Kidney (tissue), 14 donors: ENCODE results near the gene CYCS. TPM values are rescaled to one million over a fixed set of nuclear protein-coding genes. Genes with fewer than 3 reads are reported as not detected.
"Not testable (repeated sequence)": the region's sequence is repeated elsewhere in the genome, so short reads cannot be mapped to it uniquely, and the experiment has no call there.

ENCODE experiments used
- DNase-seq, 5 donors: peaks; one replicate each; pipeline ENCODE4 v3.0.0-alpha.2; 2013 to 2020
- FAIRE-seq: peaks from 2 replicates; lab custom pipeline; 2012; peaks lifted over from hg19 to GRCh38; lab: Jason Lieb, UNC
- H3K27ac ChIP-seq, 2 donors: one replicate each; pipeline ENCODE4 v1.7.0; 2013; ENCODE audit warnings: low read depth in 2 of 2, low read length in 2 of 2, inconsistent platforms in 1 of 2
- H3K27me3 ChIP-seq: one replicate; pipeline ENCODE4 v1.7.1; 2013; ENCODE audit warnings: low read length, inconsistent platforms; ENCODE audit not compliant: control insufficient read depth, insufficient read depth
- H3K36me3 ChIP-seq, 3 donors: one replicate each; pipeline versions ENCODE4 v1.7.0 to v1.7.1; 2013; ENCODE audit warnings: low read length in 3 of 3, control low read depth in 1 of 3, inconsistent platforms in 1 of 3; ENCODE audit not compliant: insufficient read depth in 3 of 3, control insufficient read depth in 2 of 3
- H3K4me1 ChIP-seq, 3 donors: one replicate each; pipeline versions ENCODE4 v1.7.0 to v1.7.1; 2013; ENCODE audit warnings: low read length in 3 of 3, inconsistent platforms in 1 of 3, low read depth in 1 of 3; ENCODE audit not compliant: control insufficient read depth in 2 of 3, insufficient read depth in 2 of 3
- H3K4me3 ChIP-seq, 3 donors: one replicate each; pipeline versions ENCODE4 v1.7.0 to v1.8.1; 2013; ENCODE audit warnings: low read length in 3 of 3, control low read depth in 1 of 3, inconsistent platforms in 1 of 3
- H3K9ac ChIP-seq, 3 donors: one replicate each; pipeline versions ENCODE4 v1.7.0 to v1.7.1; 2013; ENCODE audit warnings: low read length in 3 of 3, control low read depth in 1 of 3, inconsistent platforms in 1 of 3
- H3K9me3 ChIP-seq, 3 donors: one replicate each; pipeline versions ENCODE4 v1.7.0 to v1.7.1; 2013; ENCODE audit warnings: low read length in 3 of 3, control low read depth in 1 of 3, inconsistent platforms in 1 of 3; ENCODE audit not compliant: control insufficient read depth in 2 of 3, insufficient read depth in 1 of 3
- intact Hi-C: fragments of 100-400 bp; cut with DNase I; formaldehyde crosslinking; loops from one replicate; pipeline ENCODE4 v1.11.1; 2022
- polyA plus RNA-seq: library from polyadenylated mRNA; stranded (reverse); fragments of 350-450 nt; fragmentation: Illumina TruSeq; extraction: RNeasy Lipid Tissue Mini Kit (QIAGEN cat#74804); gene quantifications from one replicate; pipeline ENCODE4 v1.2.3, GENCODE V29; 2014; ENCODE audit warnings: low read depth, low replicate concordance; ENCODE audit not compliant: insufficient read depth
- total RNA-seq: library from RNA; stranded (reverse); fragmentation: NEBNext Ultra II Directional; extraction: Animal tissue kit (Norgen Biotek cat#: 25700); gene quantifications from one replicate; pipeline ENCODE4 v1.2.1, GENCODE V29; 2021
- TF ChIP-seq, protein P1 (sequence below): IDR thresholded peaks from 3 replicates; pipeline ENCODE4 v1.5.1; 2012; ENCODE audit warnings: mild to moderate bottlenecking, moderate library complexity, borderline replicate concordance; ENCODE audit not compliant: insufficient read depth; ENCODE audit errors: extremely low read depth
- donor health status: control.
- donor health status: control.
- donor health status: control.
- donor health status: control.
- donor health status: control.
- donor health status: DM: yes; HTN: yes; CAD: no.
- donor health status: Normal renal cell carcinoma (clear cell type).

Gene CYCS
- total and polyA plus RNA-seq, 2 donors from 2014 or later: 94.3 to 239 TPM

DNA sequence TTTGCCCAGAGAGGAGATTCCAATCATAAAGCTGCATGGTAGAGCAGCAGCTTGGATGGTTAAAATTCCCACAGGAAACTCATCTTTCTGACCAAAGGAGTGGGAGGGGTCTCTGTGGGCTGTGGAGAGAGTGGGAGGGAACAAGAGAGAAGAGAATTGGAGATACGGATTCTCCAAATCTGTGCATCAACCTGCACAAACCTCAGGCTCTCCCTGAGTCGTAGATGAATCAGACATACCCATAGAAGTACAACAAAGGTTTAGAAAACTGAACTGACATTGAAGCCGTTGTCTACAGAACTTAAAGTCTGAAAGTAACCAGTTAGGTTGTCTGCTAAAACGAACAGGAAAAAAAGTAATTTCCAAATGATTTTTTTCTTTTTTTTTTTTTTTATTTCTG lies 41.9 kb downstream of the CYCS start:
- no peak overlapping the region for H3K9ac ChIP-seq
- no peak overlapping the region for H3K27ac ChIP-seq
- no peaks in the 10 kb centered on the region for H3K4me1 ChIP-seq
- no peaks in the 10 kb centered on the region for H3K36me3 ChIP-seq
- no peak for FAIRE-seq
- TF ChIP-seq, protein P1, sequence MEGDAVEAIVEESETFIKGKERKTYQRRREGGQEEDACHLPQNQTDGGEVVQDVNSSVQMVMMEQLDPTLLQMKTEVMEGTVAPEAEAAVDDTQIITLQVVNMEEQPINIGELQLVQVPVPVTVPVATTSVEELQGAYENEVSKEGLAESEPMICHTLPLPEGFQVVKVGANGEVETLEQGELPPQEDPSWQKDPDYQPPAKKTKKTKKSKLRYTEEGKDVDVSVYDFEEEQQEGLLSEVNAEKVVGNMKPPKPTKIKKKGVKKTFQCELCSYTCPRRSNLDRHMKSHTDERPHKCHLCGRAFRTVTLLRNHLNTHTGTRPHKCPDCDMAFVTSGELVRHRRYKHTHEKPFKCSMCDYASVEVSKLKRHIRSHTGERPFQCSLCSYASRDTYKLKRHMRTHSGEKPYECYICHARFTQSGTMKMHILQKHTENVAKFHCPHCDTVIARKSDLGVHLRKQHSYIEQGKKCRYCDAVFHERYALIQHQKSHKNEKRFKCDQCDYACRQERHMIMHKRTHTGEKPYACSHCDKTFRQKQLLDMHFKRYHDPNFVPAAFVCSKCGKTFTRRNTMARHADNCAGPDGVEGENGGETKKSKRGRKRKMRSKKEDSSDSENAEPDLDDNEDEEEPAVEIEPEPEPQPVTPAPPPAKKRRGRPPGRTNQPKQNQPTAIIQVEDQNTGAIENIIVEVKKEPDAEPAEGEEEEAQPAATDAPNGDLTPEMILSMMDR: no peak
- intact Hi-C loops: no loop called here
- no peak for DNase-seq
- H3K27me3 ChIP-seq: no peaks in the 10 kb centered on the region
- no peak overlapping the region for H3K4me3 ChIP-seq
- H3K9me3 ChIP-seq: no peaks in the 10 kb centered on the region

DNA sequence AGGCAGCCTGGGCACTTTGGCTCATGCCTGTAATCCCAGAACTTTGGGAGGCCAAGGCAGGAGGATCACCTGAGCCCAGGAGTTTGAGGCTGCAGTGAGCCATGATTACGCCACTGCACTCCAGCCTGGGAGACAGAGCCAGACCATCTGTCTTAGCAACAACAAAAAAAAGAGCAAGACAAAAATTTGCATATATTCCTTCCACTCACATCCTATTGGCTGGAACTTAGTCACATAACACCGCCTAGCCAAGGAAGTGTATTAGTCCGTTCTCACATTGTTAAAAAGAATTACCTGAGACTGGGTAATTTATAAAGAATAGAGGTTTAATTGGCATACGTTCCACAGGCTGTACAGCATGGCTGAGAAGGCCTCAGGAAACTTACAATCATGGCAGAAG lies 43.0 kb downstream of the CYCS start:
- H3K9me3 ChIP-seq, H3K36me3 ChIP-seq, H3K9ac ChIP-seq, H3K27me3 ChIP-seq, H3K4me3 ChIP-seq, FAIRE-seq, DNase-seq, intact Hi-C loops, H3K4me1 ChIP-seq, H3K27ac ChIP-seq: not testable (repeated sequence)

DNA sequence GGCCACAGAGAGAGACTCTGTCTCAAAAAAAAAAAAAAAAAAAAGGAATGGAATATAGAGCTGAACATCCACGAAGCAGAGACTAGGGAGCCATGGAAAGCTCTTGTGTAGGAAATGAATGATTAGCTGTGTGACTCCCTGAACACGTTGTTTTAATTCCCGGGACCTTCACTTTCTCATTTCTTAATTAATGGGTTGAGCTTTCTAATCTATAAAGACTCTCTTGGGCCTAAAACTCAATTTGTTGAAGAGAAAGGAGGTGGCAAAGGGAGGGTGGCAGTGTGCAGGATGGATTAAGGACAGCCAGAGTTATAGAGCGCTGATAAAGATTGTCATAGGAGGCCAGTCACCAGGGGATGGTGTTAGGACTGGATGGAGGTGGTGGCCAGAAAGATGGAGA lies 48.0 kb downstream of the CYCS start:
- H3K4me1 ChIP-seq: no peaks in the 10 kb centered on the region
- H3K27me3 ChIP-seq: no peaks in the 10 kb centered on the region
- no peaks in the 10 kb centered on the region for H3K36me3 ChIP-seq
- intact Hi-C loops: no loop called here
- H3K4me3 ChIP-seq: no peak overlapping the region
- TF ChIP-seq, protein P1: no peak
- FAIRE-seq (no peak), DNase-seq (no peak)
- no peak overlapping the region for H3K27ac ChIP-seq
- no peak overlapping the region for H3K9ac ChIP-seq
- no peaks in the 10 kb centered on the region for H3K9me3 ChIP-seq

- no peaks in the 10 kb centered on the region for H3K9me3 ChIP-seq
- no peaks in the 10 kb centered on the region for H3K27me3 ChIP-seq
- no peaks in the 10 kb centered on the region for H3K36me3 ChIP-seq
- H3K4me1 ChIP-seq: no peaks in the 10 kb centered on the region
- FAIRE-seq: no peak
- no peak for DNase-seq
- TF ChIP-seq, protein P1: no peak
- intact Hi-C loops: no loop called here
- H3K27ac ChIP-seq: no peak overlapping the region
- no peak overlapping the region for H3K4me3 ChIP-seq
- H3K9ac ChIP-seq: no peak overlapping the region
These were observed 49.6 kb downstream of the CYCS start for GRCh38 chr7:25075459-25075858.
